ENCODE data around the gene CSAG3.
"Not testable (repeated sequence)": the region's sequence is repeated elsewhere in the genome, so short reads cannot be mapped to it uniquely, and the experiment has no call there.

The CSAG3 gene

GRCh38 chrX:152761582-152761981 lies 2.6 kb downstream of the CSAG3 start:
- H3K4me3 Mint-ChIP-seq, result not testable (repeated sequence)

GRCh38 chrX:152766562-152766961 lies 7.5 kb downstream of the CSAG3 start:
- not testable (repeated sequence) for DNase-seq

More at GRCh38 chrX:152761582-152761981, 2.6 kb downstream of the CSAG3 start:
- H3K4me1 Mint-ChIP-seq (ENCODE audit: low read depth); H3K27ac Mint-ChIP-seq; H3K27me3 Mint-ChIP-seq; DNase-seq; H3K9me3 Mint-ChIP-seq; H3K36me3 Mint-ChIP-seq (ENCODE audit: low read depth): not testable (repeated sequence)

GRCh38 chrX:152769549-152770289 lies 10.7 kb downstream of the CSAG3 start, which contains the start of gene MAGEA6:
Gene MAGEA6 (minus strand): TSS chrX:152769689. CDS start chrX:152767650, 2,039 bp downstream.
- H3K27ac Mint-ChIP-seq; DNase-seq; H3K27me3 Mint-ChIP-seq; H3K4me1 Mint-ChIP-seq (ENCODE audit: low read depth); H3K36me3 Mint-ChIP-seq (ENCODE audit: low read depth); H3K9me3 Mint-ChIP-seq; H3K4me3 Mint-ChIP-seq: not testable (repeated sequence)

More at GRCh38 chrX:152766562-152766961, 7.5 kb downstream of the CSAG3 start:
- H3K4me1 Mint-ChIP-seq (ENCODE audit: low read depth); H3K9me3 Mint-ChIP-seq; H3K4me3 Mint-ChIP-seq; H3K27me3 Mint-ChIP-seq; H3K36me3 Mint-ChIP-seq (ENCODE audit: low read depth); H3K27ac Mint-ChIP-seq: not testable (repeated sequence)

GRCh38 chrX:152787062-152787461 lies 28.0 kb downstream of the CSAG3 start:
- H3K27me3 Mint-ChIP-seq; H3K9me3 Mint-ChIP-seq; H3K36me3 Mint-ChIP-seq (ENCODE audit: low read depth); H3K4me3 Mint-ChIP-seq; H3K27ac Mint-ChIP-seq; DNase-seq; H3K4me1 Mint-ChIP-seq (ENCODE audit: low read depth): not testable (repeated sequence)

GRCh38 chrX:152798945-152799344 lies 39.9 kb downstream of the CSAG3 start:
- Mint-ChIP-seq H3K4me1 (ENCODE audit: low read depth) (no peaks in the 10 kb centered on the region), H3K9me3 (no peaks in the 10 kb centered on the region), H3K36me3 (ENCODE audit: low read depth) (no peaks in the 10 kb centered on the region), H3K4me3 (no peak overlapping the region), H3K27ac (no peak overlapping the region), H3K27me3 (peaks cover 62% of the 10 kb centered on the region)
- DNase-seq, result no peak

GRCh38 chrX:152806035-152806434 lies 47.0 kb downstream of the CSAG3 start:
- H3K4me1 Mint-ChIP-seq (ENCODE audit: low read depth), result peaks cover 7% of the 10 kb centered on the region
- H3K9me3 Mint-ChIP-seq, result no peaks in the 10 kb centered on the region

More at GRCh38 chrX:152806035-152806434, 47.0 kb downstream of the CSAG3 start:
- no peak for DNase-seq
- Mint-ChIP-seq H3K27me3 (peaks cover 70% of the 10 kb centered on the region), H3K36me3 (ENCODE audit: low read depth) (no peaks in the 10 kb centered on the region), H3K27ac (no peak overlapping the region), H3K4me3 (no peak overlapping the region)

Measured in activated T-cell treated with anti-CD3 and anti-CD28 coated beads, Interleukin-2, amount 50 U/mL, for 24 hours (primary cell).